ENCODE data around the gene CCNO. TPM values are rescaled to one million over a fixed set of nuclear protein-coding genes. Genes with fewer than 3 reads are reported as not detected.

CCNO gene
- total RNA-seq: 0.32 TPM in 1 of 2 replicates, not detected in the other

GRCh38 chr5:55232985-55233928 lies at the start of gene CCNO:
TSS of gene CCNO (minus strand) at chr5:55233608. CDS start at chr5:55233523, 85 bp downstream.
- H3K4me3 ChIP-seq (ENCODE audit: low read depth, low read length): peak within 1 kb of the TSS; percentile 57
- peak; percentile 65 for DNase-seq (ENCODE audit: low read depth)
- no peak for TF ChIP-seq CTCF (IDR thresholded peaks at IDR 0.05; ENCODE audit: insufficient read depth, low read depth, low read length)

GRCh38 chr5:55278778-55279177 lies 45.4 kb upstream of the CCNO start:
- H3K4me3 ChIP-seq (ENCODE audit: low read depth, low read length): no peak overlapping the region
- peak; percentile 23 for DNase-seq (ENCODE audit: low read depth)
- no peak for TF ChIP-seq CTCF (IDR thresholded peaks at IDR 0.05; ENCODE audit: insufficient read depth, low read depth, low read length)

- peak; percentile 49 for DNase-seq (ENCODE audit: low read depth)
- TF ChIP-seq CTCF (IDR thresholded peaks at IDR 0.05; ENCODE audit: insufficient read depth, low read depth, low read length): no peak
- H3K4me3 ChIP-seq (ENCODE audit: low read depth, low read length): no peak overlapping the region
Observed at GRCh38 chr5:55276771-55277170, 43.4 kb upstream of the CCNO start.

- no peak for DNase-seq (ENCODE audit: low read depth)
- no peak for TF ChIP-seq CTCF (IDR thresholded peaks at IDR 0.05; ENCODE audit: insufficient read depth, low read depth, low read length)
- no peak overlapping the region for H3K4me3 ChIP-seq (ENCODE audit: low read depth, low read length)
Observed at GRCh38 chr5:55258339-55258738, 24.9 kb upstream of the CCNO start.

GRCh38 chr5:55254802-55255201 lies 21.4 kb upstream of the CCNO start:
- H3K4me3 ChIP-seq (ENCODE audit: low read depth, low read length): no peak overlapping the region
- no peak for TF ChIP-seq CTCF (IDR thresholded peaks at IDR 0.05; ENCODE audit: insufficient read depth, low read depth, low read length)
- no peak for DNase-seq (ENCODE audit: low read depth)

- no peak for DNase-seq (ENCODE audit: low read depth)
- TF ChIP-seq CTCF (IDR thresholded peaks at IDR 0.05; ENCODE audit: insufficient read depth, low read depth, low read length): no peak
- no peak overlapping the region for H3K4me3 ChIP-seq (ENCODE audit: low read depth, low read length)
Observed at GRCh38 chr5:55250064-55250463, 16.7 kb upstream of the CCNO start.

All from fibroblast of villous mesenchyme (primary cell).